K562 (cell line): Measurements from ENCODE around the gene CCT3. TPM values are rescaled to one million over a fixed set of nuclear protein-coding genes. Genes with fewer than 3 reads are reported as not detected.
A peak's percentile ranks its signal among the peaks of the same experiment; 100 is the strongest.

Experiments
- ARID1B ChIP-seq: fragments of 450-650 bp; IDR thresholded peaks from 2 replicates; pipeline ENCODE4 v1.6.1; 2016; ENCODE audit warnings: antibody characterized with exemption, mild to moderate bottlenecking, inconsistent platforms
- ATF7 ChIP-seq: fragments of 450-650 bp; IDR thresholded peaks from 2 replicates; pipeline ENCODE4 v1.7.1; 2014; ENCODE audit warnings: mild to moderate bottlenecking, moderate library complexity
- BCL6 ChIP-seq: fragments of 250-450 bp; sonication (Bioruptor Pico); IDR thresholded peaks from 2 replicates; pipeline ENCODE4 v1.4.0; 2020
- BHLHE40 ChIP-seq: IDR thresholded peaks from 2 replicates; pipeline ENCODE4 v1.6.1; 2011; ENCODE audit warnings: low read length, improper control_type of control experiment
- CREB1 ChIP-seq, 2 experiments: sonication (generic) in 1 of 2; formaldehyde crosslinking in 1 of 2; IDR thresholded peaks; 2 replicates each; pipeline versions ENCODE4 v1.6.1 to v1.8.0; 2012 to 2022; ENCODE audit warnings: inconsistent platforms in 1 of 2, mild to moderate bottlenecking in 1 of 2, missing genetic modification reagents in 1 of 2, moderate library complexity in 1 of 2
- CREB3L1 ChIP-seq: fragments of 450-650 bp; IDR thresholded peaks from 2 replicates; pipeline ENCODE4 v1.6.1; 2014; ENCODE audit warnings: low read depth, mild to moderate bottlenecking, moderate library complexity, borderline replicate concordance
- E4F1 ChIP-seq: fragments of 250-450 bp; sonication (Bioruptor Pico); IDR thresholded peaks from 2 replicates; pipeline ENCODE4 v1.5.0; 2021; ENCODE audit warnings: mild to moderate bottlenecking, borderline replicate concordance
- FIP1L1 ChIP-seq: fragments of 200-400 bp; formaldehyde crosslinking; IDR thresholded peaks from 2 replicates; pipeline ENCODE4 v1.6.1; 2018; ENCODE audit warnings: mild to moderate bottlenecking, low read depth, low read length; ENCODE audit not compliant: poor library complexity, severe bottlenecking
- FOXA3 ChIP-seq, 2 experiments: fragments of 450-650 bp in 1 of 2; sonication (generic) in 1 of 2; formaldehyde crosslinking; IDR thresholded peaks in 1 of 2; conservative IDR thresholded peaks in 1 of 2; 2 replicates each; pipeline versions ENCODE4 v1.4.0 to v1.8.0; 2020 to 2022; ENCODE audit warnings: mild to moderate bottlenecking in 2 of 2, missing genetic modification reagents in 1 of 2
- FOXM1 ChIP-seq, 2 experiments: fragments of 450-650 bp in 1 of 2; sonication (generic) in 1 of 2; formaldehyde crosslinking in 1 of 2; IDR thresholded peaks; 2 replicates each; pipeline versions ENCODE4 v1.6.1 to v1.9.0; 2017 to 2022; ENCODE audit warnings: low read depth in 2 of 2, mild to moderate bottlenecking in 2 of 2, missing genetic modification reagents in 1 of 2, moderate library complexity in 1 of 2
- FOXP1 ChIP-seq: sonication (generic); formaldehyde crosslinking; IDR thresholded peaks from 2 replicates; pipeline ENCODE4 v1.8.0; 2022; ENCODE audit warnings: mild to moderate bottlenecking, missing genetic modification reagents
- HIVEP1 ChIP-seq: fragments of 250-450 bp; sonication (Bioruptor Pico); IDR thresholded peaks from 2 replicates; pipeline ENCODE4 v1.4.0; 2020; ENCODE audit warnings: mild to moderate bottlenecking
- MTA3 ChIP-seq: fragments of 450-650 bp; formaldehyde crosslinking; IDR thresholded peaks from 2 replicates; pipeline ENCODE4 v1.6.1; 2017; ENCODE audit warnings: mild to moderate bottlenecking, borderline replicate concordance
- PREB ChIP-seq: sonication (generic); formaldehyde crosslinking; IDR thresholded peaks from 2 replicates; pipeline ENCODE4 v1.8.1; 2023; ENCODE audit warnings: mild to moderate bottlenecking, missing genetic modification reagents
- RCOR1 ChIP-seq, 2 experiments: IDR thresholded peaks; 2 replicates each; pipeline ENCODE4 v1.6.1; 2012; ENCODE audit warnings: low read depth in 2 of 2, low read length in 2 of 2, borderline replicate concordance in 1 of 2, improper control_type of control experiment in 1 of 2
- RFX5 ChIP-seq: IDR thresholded peaks from 2 replicates; pipeline ENCODE4 v1.6.1; 2011; ENCODE audit warnings: low read depth, mild to moderate bottlenecking, improper control_type of control experiment, low read length
- SMARCC2 ChIP-seq: fragments of 450-650 bp; IDR thresholded peaks from 2 replicates; pipeline ENCODE4 v1.6.1; 2017; ENCODE audit warnings: antibody characterized with exemption, moderate library complexity, mild to moderate bottlenecking, low read depth
- SREBF1 ChIP-seq: fragments of 150-350 bp; IDR thresholded peaks from 2 replicates; pipeline ENCODE4 v1.6.1; 2014; ENCODE audit warnings: antibody characterized with exemption, low read depth, low read length, borderline replicate concordance
- TRIM28 ChIP-seq: fragments of 450-650 bp; IDR thresholded peaks from 2 replicates; pipeline ENCODE4 v1.6.1; 2017
- XRCC4 ChIP-seq: IDR thresholded peaks from one replicate; pipeline ENCODE4 v1.6.1; 2011; ENCODE audit not compliant: insufficient read depth, insufficient read length; ENCODE audit errors: extremely low read depth
- ZFP30 ChIP-seq: fragments of 250-450 bp; sonication (Bioruptor Pico); IDR thresholded peaks from 2 replicates; pipeline ENCODE4 v1.8.0; 2022; ENCODE audit warnings: moderate library complexity, mild to moderate bottlenecking, inconsistent platforms, borderline replicate concordance
- ZNF316 ChIP-seq: fragments of 450-650 bp; IDR thresholded peaks from 2 replicates; pipeline ENCODE4 v1.6.1; 2016
- ZNF408 ChIP-seq: fragments of 250-450 bp; sonication (Bioruptor Pico); IDR thresholded peaks from 2 replicates; pipeline ENCODE4 v1.4.0; 2020; ENCODE audit warnings: low read depth, mild to moderate bottlenecking, moderate library complexity
- ZNF778 ChIP-seq: fragments of 450-650 bp; formaldehyde crosslinking; IDR thresholded peaks from 2 replicates; pipeline ENCODE4 v1.4.0; 2020; ENCODE audit warnings: mild to moderate bottlenecking, moderate library complexity
- polyA plus RNA-seq, 8 experiments: library from polyadenylated mRNA; depleted of rRNA in 4 of 8; stranded (reverse) in 5 of 8; unstranded in 3 of 8; fragments of >200 nt; fragmentation: Nextera tagmentation in 2 of 8; fragmentation: Illumina TruSeq in 1 of 8; extraction: Ambion mirVana in 2 of 8; extraction: Trizol in 1 of 8; gene quantifications; 2 replicates each; pipeline versions ENCODE4 v1.2.1 to v1.2.3, GENCODE V29; 2011 to 2014; ENCODE audit warnings: inconsistent platforms in 1 of 8, missing spikeins in 1 of 8
- total RNA-seq, 7 experiments: library from RNA; depleted of rRNA in 6 of 7; stranded (reverse); fragments of >200 nt in 6 of 7; fragmentation: Illumina TruSeq in 2 of 7; extraction: Trizol in 2 of 7; gene quantifications; 2 replicates each; pipeline versions ENCODE4 v1.2.1 to v1.2.3, GENCODE V29; 2011 to 2021; ENCODE audit warnings: low replicate concordance in 1 of 7

The CCT3 gene
- total and polyA plus RNA-seq, 9 of the 15 experiments (the other 6 are each of a cell fraction or from before 2014, with no cell fraction given), result 475 to 1,167 (median 610) TPM

- TF ChIP-seq ATF7, result no peak
- TF ChIP-seq ZNF408 (CRISPR knock-in tag), result no peak
- TF ChIP-seq FOXA3 (CRISPR knock-in tag; conservative IDR thresholded peaks at IDR 0.05 in 1 of 2, IDR thresholded peaks at IDR 0.05 in 1 of 2), result no peak
- peak; percentile 46; the same call in 1 of the 2 replicates for TF ChIP-seq ZNF316
- TF ChIP-seq BHLHE40, result no peak
- no peak for TF ChIP-seq CREB3L1
- no peak for TF ChIP-seq TRIM28
- no peak for TF ChIP-seq HIVEP1
- peak; percentile 53; the same call in 1 of the 2 replicates for TF ChIP-seq SMARCC2
- TF ChIP-seq FOXP1 (CRISPR knock-in tag), result no peak
- 0 out of 4 replicates have a peak, but pooled peaks of 1 of the 2 experiments have one; percentile 24 for TF ChIP-seq RCOR1 (IDR thresholded peaks at IDR 0.05; ENCODE audit: borderline replicate concordance in 1 of 2, low read depth in 2 of 2, low read length in 2 of 2)
- no peak for TF ChIP-seq ZFP30 (CRISPR knock-in tag)
- no peak for TF ChIP-seq MTA3
- TF ChIP-seq PREB (CRISPR knock-in tag), result no peak
- no peak for TF ChIP-seq CREB1 (IDR thresholded peaks at IDR 0.05)
- TF ChIP-seq CREB1 (CRISPR knock-in tag; IDR thresholded peaks at IDR 0.05), result no peak
- TF ChIP-seq ZNF778 (CRISPR knock-in tag), result no peak
- no peak for TF ChIP-seq BCL6 (CRISPR knock-in tag)
- TF ChIP-seq XRCC4, result no peak
- TF ChIP-seq E4F1 (CRISPR knock-in tag), result no peak
- no peak for TF ChIP-seq FOXM1 (IDR thresholded peaks at IDR 0.05; ENCODE audit: low read depth)
- no peak for TF ChIP-seq FOXM1 (CRISPR knock-in tag; IDR thresholded peaks at IDR 0.05; ENCODE audit: low read depth)
- no peak for TF ChIP-seq SREBF1
- peak; percentile 27; the same call in 1 of the 2 replicates for TF ChIP-seq ARID1B
- no peak for TF ChIP-seq RFX5
- no peak for TF ChIP-seq FIP1L1
Observed at GRCh38 chr1:156356875-156357534, 18.9 kb upstream of the CCT3 start (continued).
